Trophoblast cell (in vitro differentiated cells and primary cell): ENCODE results near the gene DLG3.

Experiments
- DNase-seq, 2 donors: peaks; one replicate each; pipeline ENCODE4 v3.0.0-alpha.2; 2016
- H2AFZ ChIP-seq: 2 replicates; pipeline ENCODE4 v1.6.1; 2013; ENCODE audit warnings: low read length, moderate library complexity, mild to moderate bottlenecking; ENCODE audit not compliant: insufficient read depth, poor library complexity
- H2AK5ac ChIP-seq: 2 replicates; pipeline ENCODE4 v1.6.1; 2013; ENCODE audit warnings: mild to moderate bottlenecking, low read length
- H2BK120ac ChIP-seq: 2 replicates; pipeline ENCODE4 v1.6.1; 2013; ENCODE audit warnings: low read length, mild to moderate bottlenecking, moderate library complexity; ENCODE audit not compliant: insufficient read depth, poor library complexity
- H2BK12ac ChIP-seq: 2 replicates; pipeline ENCODE4 v1.6.1; 2013; ENCODE audit warnings: mild to moderate bottlenecking, low read length, moderate library complexity
- H2BK5ac ChIP-seq: 2 replicates; pipeline ENCODE4 v1.6.1; 2013; ENCODE audit warnings: low read length, low read depth, moderate library complexity, mild to moderate bottlenecking; ENCODE audit not compliant: poor library complexity
- H3K14ac ChIP-seq: 2 replicates; pipeline ENCODE4 v1.6.1; 2013; ENCODE audit warnings: mild to moderate bottlenecking, low read length
- H3K18ac ChIP-seq: 2 replicates; pipeline ENCODE4 v1.6.1; 2013; ENCODE audit warnings: mild to moderate bottlenecking, low read length
- H3K23ac ChIP-seq: 2 replicates; pipeline ENCODE4 v1.6.1; 2013; ENCODE audit warnings: low read length
- H3K27ac ChIP-seq: 2 replicates; pipeline ENCODE4 v1.5.1; 2013; ENCODE audit warnings: low read depth, mild to moderate bottlenecking, inconsistent platforms, low read length, moderate library complexity
- H3K27me3 ChIP-seq: 2 replicates; pipeline ENCODE4 v1.6.1; 2013; ENCODE audit warnings: inconsistent platforms, mild to moderate bottlenecking, low read length, moderate library complexity; ENCODE audit not compliant: insufficient read depth
- H3K36me3 ChIP-seq, 2 experiments: 1 replicate in 1 of 2; 2 replicates in 1 of 2; pipeline ENCODE4 v1.6.1; 2013; ENCODE audit warnings: low read length in 2 of 2, mild to moderate bottlenecking in 2 of 2, moderate library complexity in 1 of 2; ENCODE audit not compliant: insufficient read depth in 2 of 2, control insufficient read depth in 1 of 2
- H3K4ac ChIP-seq: 2 replicates; pipeline ENCODE4 v1.6.1; 2013; ENCODE audit warnings: low read depth, mild to moderate bottlenecking, low read length, moderate library complexity
- H3K4me1 ChIP-seq, 2 experiments: 1 replicate in 1 of 2; 2 replicates in 1 of 2; pipeline ENCODE4 v1.6.1; 2013; ENCODE audit warnings: low read length in 2 of 2, mild to moderate bottlenecking in 2 of 2, moderate library complexity in 1 of 2; ENCODE audit not compliant: insufficient read depth in 2 of 2, control insufficient read depth in 1 of 2
- H3K4me2 ChIP-seq: 2 replicates; pipeline ENCODE4 v1.6.1; 2013; ENCODE audit warnings: inconsistent platforms, mild to moderate bottlenecking, low read length, moderate library complexity
- H3K4me3 ChIP-seq: 2 replicates; pipeline ENCODE4 v1.5.1; 2013; ENCODE audit warnings: mild to moderate bottlenecking, low read depth, low read length, inconsistent platforms
- H3K79me1 ChIP-seq: one replicate; pipeline ENCODE4 v1.6.1; 2013; ENCODE audit warnings: low read length
- H3K79me2 ChIP-seq: 2 replicates; pipeline ENCODE4 v1.6.1; 2013; ENCODE audit warnings: low read length, mild to moderate bottlenecking; ENCODE audit not compliant: control insufficient read depth, insufficient read depth, poor library complexity
- H3K9ac ChIP-seq: 2 replicates; pipeline ENCODE4 v1.6.1; 2013; ENCODE audit warnings: mild to moderate bottlenecking, low read length
- H3K9me3 ChIP-seq: 2 replicates; pipeline ENCODE4 v1.6.1; 2013; ENCODE audit warnings: low read depth, mild to moderate bottlenecking, control low read depth, inconsistent platforms, low read length; ENCODE audit not compliant: insufficient read depth
- H4K12ac ChIP-seq: 2 replicates; pipeline ENCODE4 v1.6.1; 2013; ENCODE audit warnings: low read depth, mild to moderate bottlenecking, low read length, moderate library complexity
- H4K8ac ChIP-seq: 2 replicates; pipeline ENCODE4 v1.6.1; 2013; ENCODE audit warnings: low read depth, mild to moderate bottlenecking, low read length, moderate library complexity
- H4K91ac ChIP-seq: one replicate; pipeline ENCODE4 v1.6.1; 2013; ENCODE audit warnings: low read depth, mild to moderate bottlenecking, low read length, moderate library complexity
- WGBS: extraction: QIAGEN DNeasy Blood & Tissue Kit; methylation state at CpG from one replicate; pipeline ENCODE4 v1.1.7; 2013; ENCODE audit warnings: missing lambda C conversion rate; ENCODE audit not compliant: insufficient read length, insufficient coverage; ENCODE audit errors: extremely low coverage; 5-methylcytosine and 5-hydroxymethylcytosine counted together

Gene DLG3

DNA sequence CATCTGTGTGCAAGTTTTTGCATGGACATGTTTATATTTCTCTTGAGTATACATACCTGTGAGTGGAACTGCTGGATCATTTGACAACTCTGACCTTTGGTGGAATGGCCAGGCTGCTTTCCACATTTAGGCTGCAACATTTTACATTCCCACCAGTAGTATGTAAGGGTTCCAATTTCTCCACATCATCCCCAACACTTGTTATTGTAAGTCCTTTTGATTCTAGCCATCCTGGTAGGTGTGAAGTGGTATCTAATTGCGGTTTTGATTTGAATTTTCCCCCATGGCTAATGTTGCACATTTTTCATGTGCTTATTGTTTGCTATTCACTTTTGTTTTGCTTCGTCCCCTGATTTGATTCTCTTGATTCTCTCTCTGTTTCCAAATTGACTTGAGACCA, 16.4 kb downstream of the DLG3 start:
- Histone ChIP-seq H3K23ac (no peak overlapping the region), H4K91ac (no peak overlapping the region), H2BK5ac (no peak overlapping the region), H3K27ac (no peak overlapping the region), H3K36me3 (no peaks in the 10 kb centered on the region), H3K4me3 (no peak overlapping the region), H3K9ac (no peak overlapping the region), H3K14ac (no peak overlapping the region), H2BK12ac (no peak overlapping the region), H3K79me2 (no peaks in the 10 kb centered on the region), H2AK5ac (no peak overlapping the region), H3K79me1 (no peaks in the 10 kb centered on the region), H3K4me2 (no peak overlapping the region), H3K9me3 (no peaks in the 10 kb centered on the region), H4K8ac (no peak overlapping the region), H4K12ac (no peak overlapping the region), H3K18ac (no peak overlapping the region), H3K4ac (no peak overlapping the region), H3K4me1 (peaks cover 0 to 2% of the 10 kb centered on the region in 2 experiments), H2BK120ac (no peak overlapping the region), H3K27me3 (no peaks in the 10 kb centered on the region), H2AFZ (no peak overlapping the region)
- no CpG with 5 or more reads among the region's 2 CpGs for WGBS
- no peak for DNase-seq

DNA sequence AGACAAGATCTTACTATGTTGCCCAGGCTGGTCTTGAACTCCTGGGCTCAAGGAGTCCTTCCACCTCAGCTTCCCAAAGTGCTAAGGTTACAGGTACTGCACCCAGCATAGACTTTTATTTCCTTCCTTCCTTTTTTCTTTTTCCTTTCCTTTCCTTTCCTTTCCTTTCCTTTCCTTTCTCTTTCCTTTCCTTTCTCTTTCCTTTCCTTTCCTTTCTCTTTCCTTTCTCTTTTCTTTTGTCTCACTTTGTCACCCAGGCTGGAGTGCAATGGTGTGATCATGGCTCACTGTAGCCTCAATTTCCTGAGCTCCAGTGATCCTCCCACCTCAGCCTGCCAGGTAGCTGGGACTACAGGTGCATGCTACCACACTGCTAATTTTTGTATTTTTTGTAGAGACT, 19.4 kb downstream of the DLG3 start:
- no peak overlapping the region for H4K91ac ChIP-seq
- H2BK5ac ChIP-seq = no peak overlapping the region
- H3K36me3 ChIP-seq = peaks cover 0 to 1% of the 10 kb centered on the region in 2 experiments
- H3K9ac ChIP-seq = no peak overlapping the region
- H3K23ac ChIP-seq = no peak overlapping the region
- no peak overlapping the region for H3K4ac ChIP-seq
- H2AFZ ChIP-seq = no peak overlapping the region
- no peaks in the 10 kb centered on the region for H3K4me1 ChIP-seq
- no peak overlapping the region for H2BK12ac ChIP-seq
- no peak overlapping the region for H3K14ac ChIP-seq
- no peak overlapping the region for H3K4me3 ChIP-seq
- no peak overlapping the region for H4K12ac ChIP-seq
- no peak overlapping the region for H2AK5ac ChIP-seq
- no peaks in the 10 kb centered on the region for H3K9me3 ChIP-seq
- no peak overlapping the region for H2BK120ac ChIP-seq
- no peaks in the 10 kb centered on the region for H3K79me2 ChIP-seq
- no peak overlapping the region for H4K8ac ChIP-seq
- no peaks in the 10 kb centered on the region for H3K27me3 ChIP-seq
- H3K18ac ChIP-seq = no peak overlapping the region
- no peak overlapping the region for H3K4me2 ChIP-seq
- DNase-seq = no peak
- H3K79me1 ChIP-seq = no peaks in the 10 kb centered on the region
- H3K27ac ChIP-seq = no peak overlapping the region

DNA sequence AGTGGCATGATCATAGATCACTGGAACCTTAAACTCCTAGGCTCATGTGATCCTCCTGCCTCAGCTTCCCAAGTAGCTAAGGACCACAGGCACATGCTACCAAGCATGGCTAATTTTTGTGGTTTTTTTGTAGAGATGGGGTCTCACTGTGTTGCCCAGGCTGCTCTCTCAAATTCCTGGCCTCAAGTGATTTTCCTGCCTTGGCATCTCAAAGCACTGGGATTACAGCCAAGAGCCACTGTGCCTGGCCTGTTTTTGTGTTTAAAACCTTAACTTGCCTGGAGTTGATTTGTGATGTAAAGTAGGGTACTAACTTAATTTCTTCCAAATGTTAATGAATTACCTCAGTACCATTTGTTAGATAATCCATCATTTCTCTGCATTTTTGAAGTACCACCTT, 22.3 kb downstream of the DLG3 start:
- Histone ChIP-seq H4K12ac (no peak overlapping the region), H4K91ac (no peak overlapping the region), H2BK12ac (no peak overlapping the region), H3K4me3 (no peak overlapping the region), H2AK5ac (no peak overlapping the region), H3K36me3 (peaks cover 0 to 1% of the 10 kb centered on the region in 2 experiments), H3K9ac (no peak overlapping the region), H3K27ac (no peak overlapping the region), H2BK120ac (no peak overlapping the region), H3K23ac (no peak overlapping the region), H2AFZ (no peak overlapping the region), H4K8ac (no peak overlapping the region), H3K79me2 (no peaks in the 10 kb centered on the region), H3K79me1 (no peaks in the 10 kb centered on the region), H3K14ac (no peak overlapping the region), H3K18ac (no peak overlapping the region), H2BK5ac (no peak overlapping the region), H3K27me3 (no peaks in the 10 kb centered on the region), H3K4ac (no peak overlapping the region), H3K9me3 (no peaks in the 10 kb centered on the region), H3K4me2 (no peak overlapping the region), H3K4me1 (no peaks in the 10 kb centered on the region)
- no peak for DNase-seq

DNA sequence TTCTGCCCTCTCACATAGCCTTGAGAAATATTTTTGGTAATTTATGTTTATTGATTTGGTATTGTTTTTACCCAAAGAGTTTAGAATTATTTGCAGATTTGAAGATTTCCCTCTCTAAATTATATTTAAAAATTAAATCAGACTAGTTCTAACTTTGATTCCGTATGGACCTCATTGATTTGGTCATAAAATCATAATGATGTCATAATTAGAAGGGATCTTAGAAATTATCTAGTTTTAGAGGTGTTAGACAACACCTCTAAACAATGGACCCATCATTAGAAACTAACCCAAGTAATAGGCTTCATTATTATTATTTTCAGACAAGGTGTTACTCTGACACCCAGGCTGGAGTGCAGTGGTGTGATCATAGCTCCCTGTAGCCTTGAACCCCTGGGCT, 24.1 kb downstream of the DLG3 start:
- Histone ChIP-seq H3K4ac (no peak overlapping the region), H3K36me3 (peaks cover 0 to 1% of the 10 kb centered on the region in 2 experiments), H3K9me3 (no peaks in the 10 kb centered on the region), H2AK5ac (no peak overlapping the region), H3K23ac (no peak overlapping the region), H3K14ac (no peak overlapping the region), H3K79me1 (no peaks in the 10 kb centered on the region), H3K18ac (no peak overlapping the region), H4K8ac (no peak overlapping the region), H2BK120ac (no peak overlapping the region), H4K91ac (no peak overlapping the region), H3K4me2 (no peak overlapping the region), H2AFZ (no peak overlapping the region), H2BK5ac (no peak overlapping the region), H3K4me3 (no peak overlapping the region), H3K4me1 (no peaks in the 10 kb centered on the region), H3K9ac (no peak overlapping the region), H4K12ac (no peak overlapping the region), H3K27me3 (no peaks in the 10 kb centered on the region), H2BK12ac (no peak overlapping the region), H3K27ac (no peak overlapping the region), H3K79me2 (no peaks in the 10 kb centered on the region)
- WGBS = no CpG with 5 or more reads among the region's 1 CpG
- DNase-seq = no peak

DNA sequence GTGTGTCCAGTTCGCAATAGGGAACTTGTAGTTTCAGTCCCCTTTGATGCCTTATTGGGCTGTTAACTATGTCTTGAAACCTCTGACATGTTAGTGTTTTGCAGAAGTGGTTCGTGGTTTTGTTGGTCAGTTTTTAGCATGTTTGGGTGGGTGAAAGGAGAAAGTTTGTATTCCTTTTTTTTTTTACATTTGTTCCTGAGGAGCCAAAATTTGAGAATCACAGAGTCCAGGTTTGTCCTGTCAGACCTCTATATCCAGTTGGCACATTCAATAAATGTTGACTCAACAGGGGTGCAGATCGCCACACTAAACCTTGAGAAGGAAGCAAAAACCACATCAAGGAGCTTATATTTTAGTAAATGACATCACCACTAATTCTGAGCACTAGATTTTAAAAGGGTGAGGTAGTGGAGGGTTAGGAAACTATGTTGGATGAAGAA, 26.2 kb downstream of the DLG3 start:
- Histone ChIP-seq H2AFZ (no peak overlapping the region), H4K91ac (no peak overlapping the region), H3K4ac (no peak overlapping the region), H3K79me2 (no peaks in the 10 kb centered on the region), H2BK5ac (no peak overlapping the region), H3K18ac (no peak overlapping the region), H3K79me1 (no peaks in the 10 kb centered on the region), H4K12ac (no peak overlapping the region), H3K9me3 (no peaks in the 10 kb centered on the region), H2BK12ac (no peak overlapping the region), H3K27me3 (no peaks in the 10 kb centered on the region), H3K23ac (no peak overlapping the region), H2BK120ac (no peak overlapping the region), H3K36me3 (peaks cover 0 to 1% of the 10 kb centered on the region in 2 experiments), H2AK5ac (no peak overlapping the region), H3K9ac (no peak overlapping the region), H3K4me1 (no peaks in the 10 kb centered on the region), H3K4me3 (no peak overlapping the region), H4K8ac (no peak overlapping the region), H3K27ac (no peak overlapping the region), H3K14ac (no peak overlapping the region), H3K4me2 (no peak overlapping the region)
- DNase-seq = no peak
- no CpG with 5 or more reads among the region's 3 CpGs for WGBS
